CD4-positive, alpha-beta T cell treated with Interleukin-12 subunit alpha and Interleukin-12 subunit beta, for 1 hour (primary cell): ENCODE data around the gene POLR1E.
A peak's percentile ranks its signal among the peaks of the same experiment; 100 is the strongest.
"Not testable (repeated sequence)": the region's sequence is repeated elsewhere in the genome, so short reads cannot be mapped to it uniquely, and the experiment has no call there.

Source experiments
- DNase-seq: peaks from one replicate; pipeline ENCODE4 v3.0.0-alpha.2; 2020

Gene POLR1E

GRCh38 chr9:37465249-37466036 is 20.3 kb upstream of the POLR1E start, which contains the start of gene ZBTB5:
ZBTB5 (minus strand) TSS chr9:37465450; CDS start chr9:37442551, 22,899 bp downstream.
- peak; percentile 99 for DNase-seq

- DNase-seq, result peak; percentile 16
Observed at GRCh38 chr9:37466037-37466709, 19.6 kb upstream of the POLR1E start.

GRCh38 chr9:37467530-37467929 is 18.2 kb upstream of the POLR1E start:
- DNase-seq, result not testable (repeated sequence)

- no peak for DNase-seq
Observed at GRCh38 chr9:37468620-37469019, 17.1 kb upstream of the POLR1E start.

GRCh38 chr9:37471942-37472684 is 13.6 kb upstream of the POLR1E start:
- no peak for DNase-seq

- DNase-seq, result not testable (repeated sequence)
Observed at GRCh38 chr9:37473982-37474381, 11.8 kb upstream of the POLR1E start.

- DNase-seq, result no peak
Observed at GRCh38 chr9:37474438-37474837, 11.3 kb upstream of the POLR1E start.

- no peak for DNase-seq
Observed at GRCh38 chr9:37476930-37477329, 8.8 kb upstream of the POLR1E start.

GRCh38 chr9:37477443-37477842 is 8.3 kb upstream of the POLR1E start:
- DNase-seq, result not testable (repeated sequence)

GRCh38 chr9:37477987-37478619 is 7.6 kb upstream of the POLR1E start:
- not testable (repeated sequence) for DNase-seq

- DNase-seq, result no peak
Observed at GRCh38 chr9:37480759-37481158, 5.0 kb upstream of the POLR1E start.

GRCh38 chr9:37486256-37486615 is 488 bp downstream of the POLR1E start:
- no peak for DNase-seq

- no peak for DNase-seq
Observed at GRCh38 chr9:37486616-37487548, 1.1 kb downstream of the POLR1E start.

- no peak for DNase-seq
Observed at GRCh38 chr9:37491939-37492338, 6.2 kb downstream of the POLR1E start.

- no peak for DNase-seq
Observed at GRCh38 chr9:37495571-37495970, 9.8 kb downstream of the POLR1E start.

GRCh38 chr9:37496020-37496419 is 10.3 kb downstream of the POLR1E start:
- no peak for DNase-seq

- no peak for DNase-seq
Observed at GRCh38 chr9:37497320-37497719, 11.6 kb downstream of the POLR1E start.

GRCh38 chr9:37498457-37498856 is 12.7 kb downstream of the POLR1E start:
- no peak for DNase-seq

- no peak for DNase-seq
Observed at GRCh38 chr9:37499297-37499696, 13.5 kb downstream of the POLR1E start.

- DNase-seq, result no peak
Observed at GRCh38 chr9:37501957-37502596, 16.3 kb downstream of the POLR1E start.

- DNase-seq, result peak; percentile 66
Observed at GRCh38 chr9:37503736-37504135, 18.0 kb downstream of the POLR1E start.
